GM12872 (cell line): ENCODE results near the gene NINJ2.

Source experiments
- TF ChIP-seq, protein P1 (sequence below): IDR thresholded peaks from 3 replicates; pipeline ENCODE4 v1.5.1; 2011; ENCODE audit warnings: low read depth, mild to moderate bottlenecking, low read length, moderate library complexity; ENCODE audit not compliant: insufficient read depth

NINJ2 gene

DNA sequence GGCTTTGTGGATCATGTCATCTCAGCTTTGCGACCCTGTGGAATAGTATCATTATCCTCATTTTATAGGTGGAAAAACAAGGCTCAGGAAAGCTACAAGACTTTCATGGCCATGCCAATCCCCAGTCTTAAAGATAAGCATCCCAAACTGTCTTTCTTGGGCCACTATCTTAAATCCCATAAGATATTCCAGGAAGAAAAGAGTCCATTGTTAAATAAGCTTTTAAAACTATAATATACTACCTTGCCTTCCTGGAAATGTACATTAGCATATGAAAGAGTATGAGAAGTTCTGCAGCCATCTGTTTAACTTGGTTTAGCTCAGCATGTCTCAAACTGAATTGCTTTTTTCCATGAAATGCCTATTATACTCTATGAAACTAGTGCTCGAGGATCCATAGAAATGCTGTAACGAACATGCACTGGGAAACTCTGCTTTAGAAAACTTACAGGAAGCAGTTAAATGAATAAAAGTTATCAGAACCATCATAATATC lies 126.4 kb downstream of the NINJ2 start:
- TF ChIP-seq, protein P1, sequence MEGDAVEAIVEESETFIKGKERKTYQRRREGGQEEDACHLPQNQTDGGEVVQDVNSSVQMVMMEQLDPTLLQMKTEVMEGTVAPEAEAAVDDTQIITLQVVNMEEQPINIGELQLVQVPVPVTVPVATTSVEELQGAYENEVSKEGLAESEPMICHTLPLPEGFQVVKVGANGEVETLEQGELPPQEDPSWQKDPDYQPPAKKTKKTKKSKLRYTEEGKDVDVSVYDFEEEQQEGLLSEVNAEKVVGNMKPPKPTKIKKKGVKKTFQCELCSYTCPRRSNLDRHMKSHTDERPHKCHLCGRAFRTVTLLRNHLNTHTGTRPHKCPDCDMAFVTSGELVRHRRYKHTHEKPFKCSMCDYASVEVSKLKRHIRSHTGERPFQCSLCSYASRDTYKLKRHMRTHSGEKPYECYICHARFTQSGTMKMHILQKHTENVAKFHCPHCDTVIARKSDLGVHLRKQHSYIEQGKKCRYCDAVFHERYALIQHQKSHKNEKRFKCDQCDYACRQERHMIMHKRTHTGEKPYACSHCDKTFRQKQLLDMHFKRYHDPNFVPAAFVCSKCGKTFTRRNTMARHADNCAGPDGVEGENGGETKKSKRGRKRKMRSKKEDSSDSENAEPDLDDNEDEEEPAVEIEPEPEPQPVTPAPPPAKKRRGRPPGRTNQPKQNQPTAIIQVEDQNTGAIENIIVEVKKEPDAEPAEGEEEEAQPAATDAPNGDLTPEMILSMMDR = no peak

DNA sequence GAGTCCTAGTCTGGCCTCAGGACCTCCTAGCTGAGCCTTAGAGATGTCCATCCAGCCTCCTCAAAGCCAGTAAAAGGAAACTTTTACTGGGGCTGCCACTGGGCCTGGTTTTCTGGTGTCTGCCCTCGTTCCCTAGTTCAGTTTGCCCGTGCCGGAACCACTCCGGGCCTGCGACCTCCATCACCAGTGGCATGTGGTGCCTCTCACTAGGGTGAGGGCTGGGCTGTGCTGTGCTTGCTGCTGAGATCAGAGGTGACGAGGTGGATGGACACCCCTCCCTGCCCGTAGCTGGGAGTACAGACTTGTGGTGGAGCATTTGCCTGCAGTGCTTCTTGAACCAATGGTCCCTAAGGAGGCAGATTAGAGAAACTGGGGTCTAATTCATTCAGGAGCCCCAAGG lies 127.8 kb downstream of the NINJ2 start:
- TF ChIP-seq, protein P1 = no peak

DNA sequence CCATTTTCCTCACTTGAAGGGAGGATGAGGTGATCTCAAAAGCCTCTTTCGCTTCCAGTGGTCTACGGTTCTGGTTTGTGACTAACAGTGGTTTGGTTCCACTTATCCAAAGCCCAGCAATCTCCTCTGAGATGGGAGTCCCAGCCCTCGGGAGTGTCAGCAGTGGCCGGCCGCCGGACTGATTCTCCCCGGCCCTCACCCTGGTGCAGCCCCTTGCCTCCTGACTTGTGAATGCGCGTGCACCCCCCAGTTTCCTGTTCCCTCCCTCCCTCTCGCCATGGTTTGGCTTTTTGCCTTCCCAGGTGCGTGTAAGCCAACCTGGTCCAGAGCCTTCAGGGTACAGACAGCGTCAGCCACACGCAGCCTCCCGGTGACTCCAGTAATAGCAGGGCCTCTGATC lies 129.0 kb downstream of the NINJ2 start:
- TF ChIP-seq, protein P1 = no peak

DNA sequence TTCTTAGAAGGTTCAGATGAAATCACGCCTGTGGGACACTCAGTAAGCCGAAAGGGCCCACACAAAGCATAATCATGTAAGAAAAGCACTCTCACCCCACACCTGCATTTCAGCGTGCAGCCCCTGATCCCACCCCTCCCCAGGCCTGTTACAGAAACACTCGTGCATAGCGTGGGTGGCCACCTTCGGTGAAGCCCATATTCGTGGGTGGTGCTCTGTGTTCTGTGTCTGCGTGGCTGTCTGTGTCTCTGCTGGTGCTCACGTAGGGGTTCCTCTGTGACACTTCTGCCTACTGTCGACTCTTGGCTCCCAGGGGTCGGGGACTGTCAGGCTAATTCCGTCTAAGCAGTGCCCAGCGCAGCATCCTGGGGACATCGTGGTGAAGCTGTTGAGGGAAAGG lies 129.5 kb downstream of the NINJ2 start:
- TF ChIP-seq, protein P1 = no peak

DNA sequence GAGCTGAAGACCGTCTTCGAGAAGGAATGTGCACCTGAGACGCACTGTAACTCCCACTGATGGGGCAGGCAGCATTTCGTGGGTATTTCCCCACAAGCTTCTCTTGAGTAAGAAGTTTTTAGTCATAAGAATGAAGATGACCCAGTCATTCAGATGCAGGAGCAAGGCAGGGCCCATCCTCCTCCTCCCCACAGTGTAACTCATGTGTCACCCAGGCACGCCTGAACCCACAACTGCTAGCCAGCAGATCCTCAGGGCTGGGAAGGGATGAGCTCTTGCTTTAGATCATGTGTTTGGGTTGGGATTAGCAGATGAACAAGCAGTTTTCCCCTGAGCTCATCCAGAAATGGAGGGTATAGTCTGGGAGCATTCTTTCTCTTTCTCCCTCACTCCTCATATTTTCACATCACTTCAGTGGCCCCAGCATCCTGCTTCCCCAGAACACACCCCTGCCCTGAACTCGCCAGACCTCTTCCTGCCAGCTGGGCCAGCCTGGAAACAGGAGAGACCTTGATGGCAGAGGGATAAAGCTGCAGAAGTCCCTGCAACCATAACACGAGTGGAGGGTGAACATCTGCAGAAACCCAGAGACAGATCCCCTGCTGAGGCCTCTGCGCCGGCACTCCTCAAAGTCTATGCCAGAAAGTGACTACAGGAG lies 130.2 kb downstream of the NINJ2 start:
- TF ChIP-seq, protein P1 = no peak

DNA sequence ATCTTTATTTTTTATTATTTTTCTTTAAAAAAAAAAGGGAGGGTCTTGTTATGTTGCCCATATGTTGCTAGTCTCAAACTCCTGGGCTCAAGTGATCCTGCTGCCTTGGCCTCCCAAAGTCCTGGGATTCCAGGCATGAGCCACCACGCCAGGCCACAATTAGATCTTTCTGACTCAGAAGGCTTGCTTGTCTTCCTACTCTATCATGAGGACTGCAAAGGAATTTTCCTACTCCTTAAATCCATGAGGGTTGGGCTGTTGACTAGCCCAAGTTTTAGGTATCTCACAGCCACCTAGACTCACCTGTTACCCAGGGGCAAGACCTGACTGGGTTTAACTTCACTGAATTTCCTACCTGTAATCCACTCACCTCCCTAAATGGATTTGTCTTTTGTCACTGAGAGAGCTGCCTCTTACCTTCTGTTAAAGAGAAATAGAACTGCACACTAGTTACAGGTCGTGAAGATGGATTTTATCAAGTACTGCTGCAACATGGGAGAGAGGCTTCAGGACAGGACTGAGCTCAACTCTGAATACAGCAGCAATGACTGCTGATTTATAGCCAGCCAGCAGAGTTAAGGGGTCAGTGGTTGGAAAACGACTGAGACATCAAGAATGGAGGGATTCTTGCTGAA lies 131.2 kb downstream of the NINJ2 start:
- TF ChIP-seq, protein P1 = no peak

DNA sequence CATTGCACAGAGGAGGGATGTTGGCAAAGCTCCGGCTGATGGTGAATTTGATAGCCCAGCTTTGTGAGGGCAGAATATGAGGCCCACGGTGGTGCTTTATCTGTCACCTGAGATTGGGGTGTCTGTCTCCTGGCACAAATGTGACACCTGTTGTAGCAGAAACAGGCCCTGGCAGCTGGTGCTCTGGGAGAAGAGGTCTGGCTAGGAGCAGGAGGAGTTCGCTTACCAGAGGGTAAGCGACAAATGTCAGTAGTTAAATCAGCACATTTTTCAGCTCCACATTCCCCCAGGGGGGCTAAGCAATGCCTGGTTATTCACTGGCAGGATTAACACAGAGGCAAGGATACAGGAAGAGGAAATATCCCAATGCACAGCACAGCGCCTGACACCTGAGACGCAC lies 132.4 kb downstream of the NINJ2 start:
- TF ChIP-seq, protein P1 = no peak
